Middle frontal gyrus (tissue), 1 donor: ENCODE measurements around the gene EFCAB11.

Experiments
- DNase-seq: peaks from one replicate; pipeline ENCODE4 v3.0.0-alpha.2; 2015; ENCODE audit warnings: low spot score; ENCODE audit errors: extremely low spot score

EFCAB11 gene

GRCh38 chr14:89773151-89773550 is 181.4 kb downstream of the EFCAB11 start:
- DNase-seq, result no peak

GRCh38 chr14:89771251-89771650 is 183.3 kb downstream of the EFCAB11 start:
- no peak for DNase-seq

GRCh38 chr14:89767861-89768268 is 186.7 kb downstream of the EFCAB11 start:
- no peak for DNase-seq

- DNase-seq, result no peak
These were observed 187.4 kb downstream of the EFCAB11 start for GRCh38 chr14:89767131-89767530.

- DNase-seq, result no peak
These were observed 189.2 kb downstream of the EFCAB11 start for GRCh38 chr14:89765346-89765745.

GRCh38 chr14:89760086-89760485 is 194.4 kb downstream of the EFCAB11 start:
- no peak for DNase-seq

GRCh38 chr14:89757313-89757939 is 197.1 kb downstream of the EFCAB11 start:
- no peak for DNase-seq

- DNase-seq, result no peak
These were observed 198.7 kb downstream of the EFCAB11 start for GRCh38 chr14:89755816-89756215.

GRCh38 chr14:89753828-89754412 is 200.6 kb downstream of the EFCAB11 start:
- no peak for DNase-seq

GRCh38 chr14:89750908-89751392 is 203.6 kb downstream of the EFCAB11 start:
- no peak for DNase-seq

- DNase-seq, result no peak
These were observed 204.2 kb downstream of the EFCAB11 start for GRCh38 chr14:89750281-89750755.

- DNase-seq, result no peak
These were observed 206.5 kb downstream of the EFCAB11 start for GRCh38 chr14:89748004-89748403.

GRCh38 chr14:89747126-89747525 is 207.4 kb downstream of the EFCAB11 start:
- no peak for DNase-seq

GRCh38 chr14:89746654-89747053 is 207.9 kb downstream of the EFCAB11 start:
- no peak for DNase-seq

- no peak for DNase-seq
These were observed 208.4 kb downstream of the EFCAB11 start for GRCh38 chr14:89746135-89746534.
